Activated CD4-positive, alpha-beta T cell treated with anti-CD3 and anti-CD28 coated beads, Interleukin-2, amount 10 ng/mL, durations not matched to agents 7 days and 5 days (primary cell): ENCODE data around the gene ATP5PO. TPM values are rescaled to one million over a fixed set of nuclear protein-coding genes. Genes with fewer than 3 reads are reported as not detected.

Source experiments
- CTCF ChIA-PET: fragments of 350-600 bp; sonication (Branson Sonifier 250); formaldehyde crosslinking; loops from one replicate; lab custom pipeline; 2021; ENCODE audit warnings: antibody characterized with exemption; lab: Charles Lee
- POLR2A ChIA-PET: fragments of 350-600 bp; sonication (Branson Sonifier 250); formaldehyde crosslinking; loops from one replicate; lab custom pipeline; 2021; ENCODE audit warnings: antibody characterized with exemption; lab: Charles Lee
- DNase-seq: peaks from one replicate; pipeline ENCODE4 v3.0.0-alpha.2; 2020
- H3K27ac Mint-ChIP-seq: one replicate; pipeline ENCODE4 v1.8.0; 2021; ENCODE audit warnings: mild to moderate bottlenecking, moderate library complexity, mixed read lengths
- H3K27me3 Mint-ChIP-seq: one replicate; pipeline ENCODE4 v1.8.0; 2021; ENCODE audit warnings: mixed read lengths
- H3K36me3 Mint-ChIP-seq: one replicate; pipeline ENCODE4 v1.8.0; 2021; ENCODE audit warnings: low read depth, mixed read lengths
- H3K4me1 Mint-ChIP-seq: one replicate; pipeline ENCODE4 v1.8.0; 2021; ENCODE audit warnings: mixed read lengths
- H3K4me3 Mint-ChIP-seq: one replicate; pipeline ENCODE4 v1.8.0; 2021; ENCODE audit warnings: mild to moderate bottlenecking, moderate library complexity, mixed read lengths
- H3K9me3 Mint-ChIP-seq: one replicate; pipeline ENCODE4 v1.8.0; 2021; ENCODE audit warnings: mixed read lengths
- total RNA-seq, 2 experiments: library from RNA; stranded (reverse); gene quantifications; one replicate each; pipeline ENCODE4 v1.2.3, GENCODE V29; 2021

The ATP5PO gene
- total RNA-seq, 2 experiments from 2014 or later: 190 to 201 TPM

GRCh38 chr21:33859373-33860102, 56.1 kb downstream of the ATP5PO start:
- no peak for DNase-seq
- no peak overlapping the region for H3K27ac Mint-ChIP-seq
- H3K27me3 Mint-ChIP-seq: no peaks in the 10 kb centered on the region
- no peaks in the 10 kb centered on the region for H3K9me3 Mint-ChIP-seq
- no peaks in the 10 kb centered on the region for H3K4me1 Mint-ChIP-seq
- H3K4me3 Mint-ChIP-seq: no peak overlapping the region
- H3K36me3 Mint-ChIP-seq: no peaks in the 10 kb centered on the region
- ChIA-PET POLR2A (no interaction called here), CTCF (no interaction called here)

DNA sequence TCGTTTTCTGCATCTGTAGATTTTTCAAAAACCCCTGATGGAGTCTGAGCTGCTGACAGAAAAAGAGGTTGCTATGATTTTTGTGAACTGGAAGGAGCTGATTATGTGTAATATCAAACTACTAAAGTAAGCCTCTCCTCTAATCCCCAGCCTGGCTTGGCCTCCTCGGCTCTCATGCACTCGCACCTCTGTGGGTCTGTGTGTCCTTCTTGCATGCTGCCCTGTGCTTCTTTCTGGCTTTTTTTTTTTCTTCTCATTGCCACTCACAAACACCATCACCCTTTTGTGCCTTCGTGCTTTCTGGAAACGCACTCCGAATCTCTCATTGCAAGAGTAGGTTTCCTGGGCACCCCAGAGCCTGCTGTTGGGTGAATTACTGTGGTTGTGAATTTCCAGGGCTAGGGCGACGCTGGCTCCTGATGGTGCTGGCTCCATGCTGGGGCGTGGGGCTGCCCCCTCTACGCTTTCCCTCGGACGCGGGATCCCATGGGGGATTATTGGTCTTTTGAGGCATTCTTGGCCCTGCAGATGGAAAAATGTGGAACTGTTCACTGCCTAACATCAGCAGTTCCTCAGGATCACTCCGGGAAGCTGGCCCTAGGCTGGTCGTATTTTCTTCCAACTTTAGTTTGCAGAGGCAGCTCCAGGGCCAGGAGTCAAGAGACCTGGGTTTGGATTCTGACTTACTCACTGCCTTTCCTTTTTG, 56.8 kb downstream of the ATP5PO start:
- no peaks in the 10 kb centered on the region for H3K36me3 Mint-ChIP-seq
- no peaks in the 10 kb centered on the region for H3K27me3 Mint-ChIP-seq
- no peak for DNase-seq
- CTCF ChIA-PET: no interaction called here
- POLR2A ChIA-PET: no interaction called here
- no peaks in the 10 kb centered on the region for H3K9me3 Mint-ChIP-seq
- no peak overlapping the region for H3K27ac Mint-ChIP-seq
- no peaks in the 10 kb centered on the region for H3K4me1 Mint-ChIP-seq
- no peak overlapping the region for H3K4me3 Mint-ChIP-seq

- POLR2A ChIA-PET: no interaction called here
- no peak overlapping the region for H3K27ac Mint-ChIP-seq
- no peaks in the 10 kb centered on the region for H3K36me3 Mint-ChIP-seq
- no peaks in the 10 kb centered on the region for H3K27me3 Mint-ChIP-seq
- DNase-seq: no peak
- CTCF ChIA-PET: no interaction called here
- no peaks in the 10 kb centered on the region for H3K9me3 Mint-ChIP-seq
- no peaks in the 10 kb centered on the region for H3K4me1 Mint-ChIP-seq
- H3K4me3 Mint-ChIP-seq: no peak overlapping the region
These were observed 57.5 kb downstream of the ATP5PO start for GRCh38 chr21:33857846-33858666.

DNA sequence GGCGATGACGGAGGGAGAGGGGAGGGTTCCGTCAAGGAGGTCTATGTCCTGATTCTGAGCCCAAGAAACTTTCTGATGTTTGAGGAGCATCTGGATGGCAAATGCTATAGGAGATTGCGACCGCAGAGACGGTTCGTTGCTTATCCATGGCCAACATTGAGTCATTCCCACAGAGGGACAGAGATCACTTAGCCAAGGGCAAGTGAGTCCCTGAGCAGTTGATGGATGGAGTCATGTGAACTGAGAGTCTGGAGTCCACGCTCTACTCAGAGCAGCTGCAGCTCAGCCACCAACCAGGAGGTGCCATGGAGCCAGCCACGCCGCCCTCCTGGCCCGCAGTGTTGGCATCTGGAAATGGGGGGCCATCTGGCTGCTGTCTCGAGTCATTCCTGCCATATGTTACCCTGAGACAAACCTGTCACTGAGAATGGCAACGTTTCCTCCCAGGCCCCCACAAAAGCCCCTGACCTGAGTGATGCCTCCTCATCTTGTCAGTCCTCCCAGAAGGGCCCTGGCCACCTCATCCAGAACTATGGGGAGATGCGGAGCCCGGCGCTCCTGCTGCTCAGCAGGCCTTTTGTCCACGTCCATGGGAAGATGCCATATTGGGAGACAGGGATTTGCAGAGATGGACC, 58.6 kb downstream of the ATP5PO start:
- H3K27ac Mint-ChIP-seq: no peak overlapping the region
- DNase-seq: no peak

DNA sequence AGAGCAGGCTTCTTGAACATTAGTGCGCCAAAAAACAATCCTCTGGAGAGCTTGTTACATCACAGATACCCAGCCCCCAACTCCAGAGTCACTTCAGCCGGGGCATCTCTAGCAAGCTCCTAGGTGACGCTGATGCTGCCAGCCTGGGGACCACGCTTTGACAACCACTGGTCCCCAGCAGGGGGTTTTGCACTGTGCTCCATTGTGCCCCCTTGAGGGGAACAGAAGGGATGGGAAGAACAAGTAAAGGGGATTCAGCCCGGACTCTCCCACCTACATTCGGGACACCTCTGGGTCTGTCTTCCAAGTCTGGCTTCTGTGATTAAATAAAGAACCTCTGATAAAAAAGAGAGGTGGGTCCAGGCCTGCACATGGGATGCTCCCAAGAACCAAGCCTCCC, 60.4 kb downstream of the ATP5PO start:
- Mint-ChIP-seq H3K4me1 (no peaks in the 10 kb centered on the region), H3K27ac (no peak overlapping the region), H3K27me3 (no peaks in the 10 kb centered on the region), H3K36me3 (no peaks in the 10 kb centered on the region), H3K9me3 (no peaks in the 10 kb centered on the region), H3K4me3 (no peak overlapping the region)
- DNase-seq: no peak
- ChIA-PET POLR2A (no interaction called here), CTCF (interaction anchor here (1.1 kb wide), 2 partner anchors 8 to 54 kb away, joined by 3 read pairs; no protein-coding TSS in a partner anchor)

More for the DNA sequence above, 58.6 kb downstream of the ATP5PO start:
- Mint-ChIP-seq H3K4me1 (no peaks in the 10 kb centered on the region), H3K36me3 (no peaks in the 10 kb centered on the region), H3K27me3 (no peaks in the 10 kb centered on the region), H3K9me3 (no peaks in the 10 kb centered on the region), H3K4me3 (no peak overlapping the region)
- POLR2A ChIA-PET: no interaction called here
- CTCF ChIA-PET: no interaction called here

DNA sequence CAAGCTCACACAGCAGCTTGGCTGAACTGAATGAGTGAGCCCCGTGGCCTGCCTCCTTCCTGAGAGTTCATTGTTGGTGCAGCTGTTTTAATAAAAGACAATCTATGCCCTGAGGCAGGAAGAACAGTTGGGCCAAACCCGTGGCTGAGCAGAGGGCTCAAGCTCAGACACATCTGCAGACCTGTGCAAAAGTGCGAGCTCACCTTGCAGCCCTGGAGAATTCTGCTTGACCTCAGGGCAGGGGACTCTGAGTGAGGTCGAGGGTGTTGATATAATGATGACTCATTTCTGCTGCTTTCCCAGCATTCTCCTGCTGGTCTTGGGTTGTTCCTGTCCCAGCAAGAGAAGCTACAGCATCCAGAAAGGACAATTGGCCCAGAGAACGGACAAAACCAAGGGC, 61.0 kb downstream of the ATP5PO start:
- POLR2A ChIA-PET: no interaction called here
- Mint-ChIP-seq H3K27me3 (no peaks in the 10 kb centered on the region), H3K27ac (no peak overlapping the region), H3K36me3 (no peaks in the 10 kb centered on the region), H3K4me3 (no peak overlapping the region), H3K9me3 (no peaks in the 10 kb centered on the region), H3K4me1 (no peaks in the 10 kb centered on the region)
- no peak for DNase-seq
- CTCF ChIA-PET: interaction anchor here (1.1 kb wide), 1 partner anchor 53 kb away, joined by 3 read pairs; no protein-coding TSS in a partner anchor

Other genes with a start within 250 kb of the ATP5PO start
- 10 to 100 TPM; 77.8 to 88.2 TPM for gene MRPS6, start 157.8 kb upstream of the ATP5PO start, total RNA-seq
- 10 to 100 TPM; 23.9 to 24.0 TPM for gene SLC5A3, start 157.8 kb upstream of the ATP5PO start, total RNA-seq